PC-3 (cell line): ENCODE data around the gene LY6G6F. TPM values are rescaled to one million over a fixed set of nuclear protein-coding genes. Genes with fewer than 3 reads are reported as not detected.

ENCODE experiments used
- ATAC-seq: fragments of 200-7000 bp; cut with Tn5 transposase; 2 replicates; pipeline ENCODE4 v1.9.1; 2020; ENCODE audit warnings: mild to moderate bottlenecking, moderate library complexity
- BruUV-seq: library from RNA; stranded (reverse); fragments of 400-500 nt; replicated peaks from 2 replicates; lab custom pipeline; 2021; lab: Mats Ljungman, UMichigan
- CTCF ChIA-PET: fragments of 300-600 bp; sonication (Branson Sonifier 250); formaldehyde crosslinking; loops from one replicate; lab custom pipeline; 2022; ENCODE audit warnings: antibody characterized with exemption; lab: Charles Lee
- POLR2A ChIA-PET: fragments of 300-600 bp; sonication (Branson Sonifier 250); formaldehyde crosslinking; loops from one replicate; lab custom pipeline; 2022; ENCODE audit warnings: antibody characterized with exemption; ENCODE audit not compliant: unreplicated experiment; lab: Charles Lee
- DNase-seq: peaks from one replicate; pipeline ENCODE4 v3.0.0-alpha.2; 2015
- H2AFZ ChIP-seq: fragments of 300-600 bp; sonication (generic); 2 replicates; pipeline ENCODE4 v1.6.0; 2016; ENCODE audit warnings: antibody characterized with exemption, low read length
- H3F3A ChIP-seq: fragments of 300-600 bp; sonication (generic); one replicate; pipeline ENCODE4 v1.6.0; 2017; ENCODE audit warnings: antibody characterized with exemption, low read length, control low read depth, mild to moderate bottlenecking; ENCODE audit not compliant: unreplicated experiment
- H3K27ac ChIP-seq: fragments of 300-600 bp; sonication (generic); 2 replicates; pipeline ENCODE4 v1.5.1; 2016; ENCODE audit warnings: mild to moderate bottlenecking, low read length
- H3K27me3 ChIP-seq: fragments of 300-600 bp; sonication (generic); 2 replicates; pipeline ENCODE4 v1.6.1; 2016; ENCODE audit warnings: low read length, mixed read lengths
- H3K36me3 ChIP-seq: fragments of 300-600 bp; sonication (generic); 2 replicates; pipeline ENCODE4 v1.6.1; 2016; ENCODE audit warnings: low read depth, mixed run types, low read length, mixed read lengths
- H3K4me1 ChIP-seq: fragments of 300-600 bp; sonication (generic); 2 replicates; pipeline ENCODE4 v1.5.1; 2016; ENCODE audit warnings: low read length; ENCODE audit not compliant: insufficient read depth
- H3K4me2 ChIP-seq: fragments of 300-600 bp; sonication (generic); 2 replicates; pipeline ENCODE4 v1.6.0; 2016; ENCODE audit warnings: low read length
- H3K4me3 ChIP-seq: fragments of 300-600 bp; sonication (generic); 2 replicates; pipeline ENCODE4 v1.5.1; 2016; ENCODE audit warnings: mild to moderate bottlenecking, low read length, mixed read lengths
- H3K79me2 ChIP-seq: fragments of 300-600 bp; sonication (generic); 2 replicates; pipeline ENCODE4 v1.6.1; 2017; ENCODE audit warnings: low read length, mixed read lengths
- H3K9ac ChIP-seq: fragments of 300-600 bp; sonication (generic); 2 replicates; pipeline ENCODE4 v1.6.0; 2016; ENCODE audit warnings: mild to moderate bottlenecking, low read length
- H3K9me2 ChIP-seq: fragments of 300-600 bp; sonication (generic); replicated peaks from 2 replicates; pipeline ENCODE4 v1.6.1; 2016; ENCODE audit warnings: mixed run types, low read length, mixed read lengths
- H3K9me3 ChIP-seq: fragments of 300-600 bp; sonication (generic); 2 replicates; pipeline ENCODE4 v1.6.1; 2016; ENCODE audit warnings: low read length, mixed read lengths
- H4K20me1 ChIP-seq: fragments of 300-600 bp; sonication (generic); 2 replicates; pipeline ENCODE4 v1.6.1; 2016; ENCODE audit warnings: low read length, mixed read lengths
- EZH2 ChIP-seq: fragments of 300-600 bp; sonication (generic); IDR thresholded peaks from one replicate; pipeline ENCODE4 v1.6.1; 2017; ENCODE audit warnings: antibody characterized with exemption, mild to moderate bottlenecking, low read length; ENCODE audit not compliant: unreplicated experiment
- EZH2phosphoT487 ChIP-seq: fragments of 300-600 bp; sonication (generic); IDR thresholded peaks from 2 replicates; pipeline ENCODE4 v1.6.1; 2018; ENCODE audit warnings: mild to moderate bottlenecking, antibody characterized with exemption, low read length, borderline replicate concordance
- intact Hi-C: fragments of 100-400 bp; cut with micrococcal nuclease; formaldehyde crosslinking; loops from 2 replicates; pipeline ENCODE4 v1.9.0; 2023
- total RNA-seq: library from RNA; depleted of rRNA; stranded (reverse); fragments of >200 nt; gene quantifications from 2 replicates; pipeline ENCODE4 v1.2.3, GENCODE V29; 2014
- TF ChIP-seq, protein P1 (sequence below): fragments of 300-600 bp; sonication (generic); conservative IDR thresholded peaks from 2 replicates; pipeline ENCODE4 v1.5.1; 2017; ENCODE audit warnings: antibody characterized with exemption, low read depth, mild to moderate bottlenecking, low read length

The LY6G6F gene
- total RNA-seq, 1 experiment from 2014 or later: not detected

DNA sequence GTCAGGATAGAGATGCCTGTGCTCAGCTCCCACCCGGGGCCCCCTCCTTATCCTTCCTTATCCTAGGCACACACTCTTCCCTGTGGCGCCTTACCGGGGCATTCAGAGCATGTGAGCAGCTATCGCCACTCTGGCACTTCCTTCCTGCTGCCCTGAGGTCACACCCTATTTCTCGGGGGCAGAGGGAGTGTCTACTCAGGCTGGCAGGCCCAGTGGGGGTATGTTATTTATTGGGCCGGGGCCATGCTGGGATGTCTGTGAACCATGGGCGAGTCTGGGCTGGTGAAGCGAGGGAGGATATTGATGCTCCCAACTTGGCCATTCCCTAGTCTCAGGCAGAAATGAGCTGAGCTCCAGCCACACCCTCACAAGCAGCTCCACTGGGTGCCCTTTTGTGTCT, 4.6 kb downstream of the LY6G6F start:
- no peaks in the 10 kb centered on the region for H4K20me1 ChIP-seq
- ATAC-seq (no peak), DNase-seq (no peak)
- no peaks in the 10 kb centered on the region for H3K36me3 ChIP-seq
- TF ChIP-seq EZH2phosphoT487: no peak
- no peak for TF ChIP-seq EZH2
- TF ChIP-seq, protein P1, sequence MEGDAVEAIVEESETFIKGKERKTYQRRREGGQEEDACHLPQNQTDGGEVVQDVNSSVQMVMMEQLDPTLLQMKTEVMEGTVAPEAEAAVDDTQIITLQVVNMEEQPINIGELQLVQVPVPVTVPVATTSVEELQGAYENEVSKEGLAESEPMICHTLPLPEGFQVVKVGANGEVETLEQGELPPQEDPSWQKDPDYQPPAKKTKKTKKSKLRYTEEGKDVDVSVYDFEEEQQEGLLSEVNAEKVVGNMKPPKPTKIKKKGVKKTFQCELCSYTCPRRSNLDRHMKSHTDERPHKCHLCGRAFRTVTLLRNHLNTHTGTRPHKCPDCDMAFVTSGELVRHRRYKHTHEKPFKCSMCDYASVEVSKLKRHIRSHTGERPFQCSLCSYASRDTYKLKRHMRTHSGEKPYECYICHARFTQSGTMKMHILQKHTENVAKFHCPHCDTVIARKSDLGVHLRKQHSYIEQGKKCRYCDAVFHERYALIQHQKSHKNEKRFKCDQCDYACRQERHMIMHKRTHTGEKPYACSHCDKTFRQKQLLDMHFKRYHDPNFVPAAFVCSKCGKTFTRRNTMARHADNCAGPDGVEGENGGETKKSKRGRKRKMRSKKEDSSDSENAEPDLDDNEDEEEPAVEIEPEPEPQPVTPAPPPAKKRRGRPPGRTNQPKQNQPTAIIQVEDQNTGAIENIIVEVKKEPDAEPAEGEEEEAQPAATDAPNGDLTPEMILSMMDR: no peak
- no peak overlapping the region for H2AFZ ChIP-seq
- H3K4me3 ChIP-seq: no peak overlapping the region
- no peak overlapping the region for H3K9ac ChIP-seq
- POLR2A ChIA-PET: no interaction called here
- no peaks in the 10 kb centered on the region for H3F3A ChIP-seq
- no peaks in the 10 kb centered on the region for H3K27me3 ChIP-seq
- intact Hi-C loops: loop anchor here (10.0 kb wide), 1 partner anchor 54 kb away; the partner anchor contains the start of gene SAPCD1
- no peak overlapping the region for H3K4me2 ChIP-seq
- H3K9me2 ChIP-seq: no peaks in the 10 kb centered on the region
- H3K27ac ChIP-seq: no peak overlapping the region
- no peaks in the 10 kb centered on the region for H3K79me2 ChIP-seq
- no peaks in the 10 kb centered on the region for H3K4me1 ChIP-seq
- no TSS peak for BruUV-seq
- no peaks in the 10 kb centered on the region for H3K9me3 ChIP-seq
- CTCF ChIA-PET: no interaction called here

DNA sequence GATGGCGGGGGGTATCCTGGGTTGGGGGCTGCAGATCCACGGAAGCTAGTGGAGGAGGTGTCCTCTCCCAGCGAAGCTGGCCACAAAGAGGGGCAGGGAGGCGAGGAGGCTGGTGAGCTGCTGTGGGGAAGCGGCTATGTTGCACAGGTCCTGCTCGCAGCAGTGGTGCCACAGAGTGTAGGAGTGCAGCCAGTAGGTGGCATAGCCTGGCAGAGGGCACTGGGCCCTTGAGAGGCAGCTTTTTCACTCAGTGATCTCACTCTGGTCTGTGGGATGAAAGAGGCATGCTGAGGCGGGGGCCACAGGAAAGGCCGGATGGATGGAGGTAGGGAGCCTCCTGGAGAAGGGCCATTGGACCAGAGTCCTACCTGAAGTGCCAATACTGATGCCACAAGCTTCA, 5.6 kb downstream of the LY6G6F start:
- TF ChIP-seq, protein P1: peak; percentile 66
- TF ChIP-seq EZH2 (no peak), EZH2phosphoT487 (no peak)
- no TSS peak for BruUV-seq
- Histone ChIP-seq H3K4me3 (no peak overlapping the region), H3K4me2 (no peak overlapping the region), H3K9ac (no peak overlapping the region), H3K36me3 (no peaks in the 10 kb centered on the region), H2AFZ (no peak overlapping the region), H3K9me2 (no peaks in the 10 kb centered on the region), H3F3A (no peaks in the 10 kb centered on the region), H3K27me3 (no peaks in the 10 kb centered on the region), H3K9me3 (no peaks in the 10 kb centered on the region), H4K20me1 (no peaks in the 10 kb centered on the region), H3K27ac (no peak overlapping the region), H3K79me2 (no peaks in the 10 kb centered on the region), H3K4me1 (peaks cover 2% of the 10 kb centered on the region)
- POLR2A ChIA-PET: interaction anchor here (1.1 kb wide), 1 partner anchor 114 kb away, joined by 3 read pairs; no protein-coding TSS in a partner anchor
- DNase-seq (peak; percentile 61), ATAC-seq (peak; percentile 97)
- CTCF ChIA-PET: no interaction called here
- intact Hi-C loops: loop anchor here (1.0 to 10.0 kb wide), 2 partner anchors 53 to 118 kb away; partner anchors contain the start of gene SAPCD1

DNA sequence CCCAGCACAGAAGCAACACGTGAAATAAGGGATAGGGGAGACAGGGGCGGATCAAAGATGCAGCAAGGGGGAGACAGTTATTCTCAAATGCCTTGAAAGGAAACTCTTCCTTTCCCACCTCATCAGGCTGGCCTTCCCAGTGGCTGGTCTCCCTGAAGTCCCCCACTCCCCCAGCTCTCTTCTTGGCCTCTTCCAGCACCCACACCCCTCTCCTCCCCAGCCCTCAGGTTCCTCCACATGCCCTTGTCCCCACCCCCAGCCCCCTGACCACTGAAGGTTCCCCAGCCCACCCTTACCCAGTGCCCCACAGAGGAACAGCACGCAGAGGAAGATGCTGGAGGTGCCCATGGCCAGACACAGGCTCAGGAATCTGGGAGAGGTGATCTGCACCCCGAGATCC, 6.8 kb downstream of the LY6G6F start:
- no peaks in the 10 kb centered on the region for H3K9me2 ChIP-seq
- no peak for TF ChIP-seq EZH2
- TF ChIP-seq EZH2phosphoT487: no peak
- TF ChIP-seq, protein P1: no peak
- no peaks in the 10 kb centered on the region for H3F3A ChIP-seq
- H3K9me3 ChIP-seq: no peaks in the 10 kb centered on the region
- DNase-seq (no peak), ATAC-seq (no peak)
- no peaks in the 10 kb centered on the region for H3K27me3 ChIP-seq
- no peak overlapping the region for H3K4me2 ChIP-seq
- no peak overlapping the region for H2AFZ ChIP-seq
- BruUV-seq: no TSS peak
- H3K79me2 ChIP-seq: no peaks in the 10 kb centered on the region
- intact Hi-C loops: loop anchor here (10.0 kb wide), 1 partner anchor 51 kb away; the partner anchor contains the start of gene SAPCD1
- H4K20me1 ChIP-seq: no peaks in the 10 kb centered on the region
- no peak overlapping the region for H3K9ac ChIP-seq
- CTCF ChIA-PET: no interaction called here
- POLR2A ChIA-PET: interaction anchor here (1.1 kb wide), 1 partner anchor 113 kb away, joined by 3 read pairs; no protein-coding TSS in a partner anchor
- no peak overlapping the region for H3K27ac ChIP-seq
- H3K4me1 ChIP-seq: peaks cover 12% of the 10 kb centered on the region
- no peaks in the 10 kb centered on the region for H3K36me3 ChIP-seq
- H3K4me3 ChIP-seq: no peak overlapping the region
